NB4 (cell line): ENCODE measurements around the gene CCDC77.

Source experiments
- MYC ChIP-seq: IDR thresholded peaks from 2 replicates; pipeline ENCODE4 v1.6.1; 2011; ENCODE audit warnings: low read depth, low read length
- POLR2A ChIP-seq: IDR thresholded peaks from 2 replicates; pipeline ENCODE4 v1.6.1; 2011; ENCODE audit warnings: mild to moderate bottlenecking; ENCODE audit not compliant: insufficient read length; ENCODE audit errors: extremely low read depth
- TF ChIP-seq, protein P1 (sequence below): IDR thresholded peaks from one replicate; pipeline ENCODE4 v1.5.1; 2012; ENCODE audit warnings: low read depth, low read length
- TF ChIP-seq, protein P2 (sequence below): IDR thresholded peaks from 2 replicates; pipeline ENCODE4 v1.6.1; 2011; ENCODE audit warnings: low read depth, low read length

- no peak for TF ChIP-seq POLR2A
- TF ChIP-seq, protein P1, sequence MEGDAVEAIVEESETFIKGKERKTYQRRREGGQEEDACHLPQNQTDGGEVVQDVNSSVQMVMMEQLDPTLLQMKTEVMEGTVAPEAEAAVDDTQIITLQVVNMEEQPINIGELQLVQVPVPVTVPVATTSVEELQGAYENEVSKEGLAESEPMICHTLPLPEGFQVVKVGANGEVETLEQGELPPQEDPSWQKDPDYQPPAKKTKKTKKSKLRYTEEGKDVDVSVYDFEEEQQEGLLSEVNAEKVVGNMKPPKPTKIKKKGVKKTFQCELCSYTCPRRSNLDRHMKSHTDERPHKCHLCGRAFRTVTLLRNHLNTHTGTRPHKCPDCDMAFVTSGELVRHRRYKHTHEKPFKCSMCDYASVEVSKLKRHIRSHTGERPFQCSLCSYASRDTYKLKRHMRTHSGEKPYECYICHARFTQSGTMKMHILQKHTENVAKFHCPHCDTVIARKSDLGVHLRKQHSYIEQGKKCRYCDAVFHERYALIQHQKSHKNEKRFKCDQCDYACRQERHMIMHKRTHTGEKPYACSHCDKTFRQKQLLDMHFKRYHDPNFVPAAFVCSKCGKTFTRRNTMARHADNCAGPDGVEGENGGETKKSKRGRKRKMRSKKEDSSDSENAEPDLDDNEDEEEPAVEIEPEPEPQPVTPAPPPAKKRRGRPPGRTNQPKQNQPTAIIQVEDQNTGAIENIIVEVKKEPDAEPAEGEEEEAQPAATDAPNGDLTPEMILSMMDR = no peak
- TF ChIP-seq, protein P2, sequence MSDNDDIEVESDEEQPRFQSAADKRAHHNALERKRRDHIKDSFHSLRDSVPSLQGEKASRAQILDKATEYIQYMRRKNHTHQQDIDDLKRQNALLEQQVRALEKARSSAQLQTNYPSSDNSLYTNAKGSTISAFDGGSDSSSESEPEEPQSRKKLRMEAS = no peak
- no peak for TF ChIP-seq MYC
Observed at GRCh38 chr12:466039-466438, 64.6 kb downstream of the CCDC77 start.
